ENCODE results near the gene BNIP5. TPM values are rescaled to one million over a fixed set of nuclear protein-coding genes. Genes with fewer than 3 reads are reported as not detected.

BNIP5 gene
- total RNA-seq, 1 experiment from 2014 or later, result not detected

- no peak for DNase-seq (ENCODE audit: low spot score)
- intact Hi-C loops (cut with micrococcal nuclease; ENCODE audit: unreplicated experiment), result no loop called here
- CTCF ChIA-PET, result no interaction called here
- Histone ChIP-seq H3K27me3 (replicated peaks; ENCODE audit: insufficient read depth, low read depth, low read length, poor library complexity) (no peaks in the 10 kb centered on the region), H3K9me3 (ENCODE audit: low read depth, low read length, poor library complexity, severe bottlenecking) (no peaks in the 10 kb centered on the region), H3K36me3 (ENCODE audit: insufficient read depth, low read length, poor library complexity, severe bottlenecking) (no peaks in the 10 kb centered on the region), H3K27ac (ENCODE audit: low read depth, low read length, poor library complexity, severe bottlenecking) (no peak overlapping the region), H3K4me1 (ENCODE audit: insufficient read depth, low read length, poor library complexity, severe bottlenecking) (no peaks in the 10 kb centered on the region), H3K4me3 (ENCODE audit: low read depth, low read length, poor library complexity, severe bottlenecking) (no peak overlapping the region)
- POLR2A ChIA-PET (ENCODE audit: low non-redundant PET), result no interaction called here
- no TSS peak for BruUV-seq (replicated peaks)
- TF ChIP-seq CTCF (conservative IDR thresholded peaks at IDR 0.05; ENCODE audit: low read depth, low read length), result no peak
These were observed 40.1 kb upstream of the BNIP5 start for GRCh38 chr6:36376742-36377141.

- no TSS peak for BruUV-seq (replicated peaks)
- Histone ChIP-seq H3K4me3 (ENCODE audit: low read depth, low read length, poor library complexity, severe bottlenecking) (no peak overlapping the region), H3K27ac (ENCODE audit: low read depth, low read length, poor library complexity, severe bottlenecking) (no peak overlapping the region), H3K36me3 (ENCODE audit: insufficient read depth, low read length, poor library complexity, severe bottlenecking) (no peaks in the 10 kb centered on the region), H3K4me1 (ENCODE audit: insufficient read depth, low read length, poor library complexity, severe bottlenecking) (no peaks in the 10 kb centered on the region), H3K9me3 (ENCODE audit: low read depth, low read length, poor library complexity, severe bottlenecking) (no peaks in the 10 kb centered on the region), H3K27me3 (replicated peaks; ENCODE audit: insufficient read depth, low read depth, low read length, poor library complexity) (no peaks in the 10 kb centered on the region)
- intact Hi-C loops (cut with micrococcal nuclease; ENCODE audit: unreplicated experiment), result no loop called here
- CTCF ChIA-PET, result no interaction called here
- POLR2A ChIA-PET (ENCODE audit: low non-redundant PET), result no interaction called here
- DNase-seq (ENCODE audit: low spot score), result no peak
- no peak for TF ChIP-seq CTCF (conservative IDR thresholded peaks at IDR 0.05; ENCODE audit: low read depth, low read length)
- TF ChIP-seq EZH2 (IDR thresholded peaks at IDR 0.05; ENCODE audit: borderline replicate concordance, low read depth, low read length, poor library complexity, severe bottlenecking), result no peak
These were observed 39.5 kb upstream of the BNIP5 start for GRCh38 chr6:36376183-36376582.

- no TSS peak for BruUV-seq (replicated peaks)
These were observed 39.0 kb upstream of the BNIP5 start for GRCh38 chr6:36375644-36376155.

More at GRCh38 chr6:36375644-36376155, 39.0 kb upstream of the BNIP5 start:
- TF ChIP-seq EZH2 (IDR thresholded peaks at IDR 0.05; ENCODE audit: borderline replicate concordance, low read depth, low read length, poor library complexity, severe bottlenecking) (no peak), CTCF (conservative IDR thresholded peaks at IDR 0.05; ENCODE audit: low read depth, low read length) (no peak)
- Histone ChIP-seq H3K9me3 (ENCODE audit: low read depth, low read length, poor library complexity, severe bottlenecking) (no peaks in the 10 kb centered on the region), H3K4me3 (ENCODE audit: low read depth, low read length, poor library complexity, severe bottlenecking) (no peak overlapping the region), H3K27ac (ENCODE audit: low read depth, low read length, poor library complexity, severe bottlenecking) (no peak overlapping the region), H3K36me3 (ENCODE audit: insufficient read depth, low read length, poor library complexity, severe bottlenecking) (no peaks in the 10 kb centered on the region), H3K27me3 (replicated peaks; ENCODE audit: insufficient read depth, low read depth, low read length, poor library complexity) (no peaks in the 10 kb centered on the region), H3K4me1 (ENCODE audit: insufficient read depth, low read length, poor library complexity, severe bottlenecking) (no peaks in the 10 kb centered on the region)
- no peak for DNase-seq (ENCODE audit: low spot score)
- intact Hi-C loops (cut with micrococcal nuclease; ENCODE audit: unreplicated experiment), result no loop called here
- ChIA-PET POLR2A (ENCODE audit: low non-redundant PET) (no interaction called here), CTCF (no interaction called here)
